SK-N-SH treated with all-trans-retinoic acid at 6 μM for 48 hours (cell line): ENCODE data around the gene DOK4.

Source experiments
- CREB5 ChIP-seq: fragments of 250-450 bp; sonication (Bioruptor Pico); IDR thresholded peaks from 2 replicates; pipeline ENCODE4 v1.5.1; 2020; ENCODE audit warnings: low read depth, mild to moderate bottlenecking, moderate library complexity
- CSRNP3 ChIP-seq: fragments of 250-450 bp; sonication (Bioruptor Pico); IDR thresholded peaks from 2 replicates; pipeline ENCODE4 v1.5.1; 2021; ENCODE audit warnings: mild to moderate bottlenecking, moderate library complexity
- PATZ1 ChIP-seq: fragments of 250-450 bp; sonication (Bioruptor Pico); IDR thresholded peaks from 2 replicates; pipeline ENCODE4 v1.8.0; 2020; ENCODE audit warnings: mild to moderate bottlenecking, moderate library complexity, borderline replicate concordance
- TSHZ2 ChIP-seq: fragments of 250-450 bp; sonication (Bioruptor Pico); IDR thresholded peaks from 2 replicates; pipeline ENCODE4 v1.5.0; 2020; ENCODE audit warnings: mild to moderate bottlenecking, moderate library complexity
- ZFP3 ChIP-seq: fragments of 250-450 bp; sonication (Bioruptor Pico); IDR thresholded peaks from 2 replicates; pipeline ENCODE4 v1.5.0; 2020; ENCODE audit warnings: mild to moderate bottlenecking, moderate library complexity
- ZFP30 ChIP-seq: fragments of 450-650 bp; formaldehyde crosslinking; IDR thresholded peaks from 2 replicates; pipeline ENCODE4 v1.5.0; 2022; ENCODE audit warnings: mild to moderate bottlenecking, moderate library complexity
- ZNF565 ChIP-seq: fragments of 450-650 bp; formaldehyde crosslinking; conservative IDR thresholded peaks from 2 replicates; pipeline ENCODE4 v1.5.0; 2020; ENCODE audit warnings: low read depth, mild to moderate bottlenecking, moderate library complexity

GRCh38 chr16:57518922-57519321 lies 32.6 kb upstream of the DOK4 start:
- TF ChIP-seq CSRNP3 (no peak), ZNF565 (CRISPR knock-in tag) (no peak), PATZ1 (no peak), ZFP3 (no peak), CREB5 (CRISPR knock-in tag) (no peak), ZFP30 (CRISPR knock-in tag) (no peak), TSHZ2 (no peak)
